Activated T-cell treated with anti-CD3 and anti-CD28 coated beads for 24 hours (primary cell): ENCODE results near the gene OSCP1.

ENCODE experiments used
- DNase-seq: peaks from one replicate; pipeline ENCODE4 v3.0.0-alpha.2; 2020; ENCODE audit warnings: low read depth

OSCP1 gene

GRCh38 chr1:36382669-36383068 is 67.6 kb downstream of the OSCP1 start:
- DNase-seq: no peak

- no peak for DNase-seq
Observed at GRCh38 chr1:36382231-36382630, 68.0 kb downstream of the OSCP1 start.

GRCh38 chr1:36381405-36381804 is 68.8 kb downstream of the OSCP1 start:
- no peak for DNase-seq

DNA sequence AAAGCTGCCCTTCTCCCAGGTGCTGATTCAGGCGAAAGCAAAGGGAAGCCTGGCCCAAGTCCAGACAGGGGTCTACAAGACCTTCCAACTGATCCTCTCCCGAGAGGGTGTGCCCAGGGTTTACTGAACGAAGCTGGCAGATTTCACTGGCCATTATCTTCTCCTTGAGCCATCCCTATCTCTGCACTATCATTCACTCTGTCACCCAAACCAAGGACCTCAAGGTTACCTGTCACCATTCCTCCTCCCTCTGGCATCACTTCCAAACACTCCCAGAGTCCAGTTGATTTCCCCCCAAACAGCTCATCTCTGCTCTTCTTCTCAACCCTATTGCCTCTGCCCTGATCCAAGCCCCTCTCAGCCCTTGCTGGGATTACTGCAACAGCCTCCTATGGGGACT is 69.5 kb downstream of the OSCP1 start:
- DNase-seq: no peak

GRCh38 chr1:36380143-36380619 is 70.1 kb downstream of the OSCP1 start:
- no peak for DNase-seq

GRCh38 chr1:36377791-36378492 is 72.3 kb downstream of the OSCP1 start:
- no peak for DNase-seq

- DNase-seq: no peak
Observed at GRCh38 chr1:36372617-36373016, 77.6 kb downstream of the OSCP1 start.

DNA sequence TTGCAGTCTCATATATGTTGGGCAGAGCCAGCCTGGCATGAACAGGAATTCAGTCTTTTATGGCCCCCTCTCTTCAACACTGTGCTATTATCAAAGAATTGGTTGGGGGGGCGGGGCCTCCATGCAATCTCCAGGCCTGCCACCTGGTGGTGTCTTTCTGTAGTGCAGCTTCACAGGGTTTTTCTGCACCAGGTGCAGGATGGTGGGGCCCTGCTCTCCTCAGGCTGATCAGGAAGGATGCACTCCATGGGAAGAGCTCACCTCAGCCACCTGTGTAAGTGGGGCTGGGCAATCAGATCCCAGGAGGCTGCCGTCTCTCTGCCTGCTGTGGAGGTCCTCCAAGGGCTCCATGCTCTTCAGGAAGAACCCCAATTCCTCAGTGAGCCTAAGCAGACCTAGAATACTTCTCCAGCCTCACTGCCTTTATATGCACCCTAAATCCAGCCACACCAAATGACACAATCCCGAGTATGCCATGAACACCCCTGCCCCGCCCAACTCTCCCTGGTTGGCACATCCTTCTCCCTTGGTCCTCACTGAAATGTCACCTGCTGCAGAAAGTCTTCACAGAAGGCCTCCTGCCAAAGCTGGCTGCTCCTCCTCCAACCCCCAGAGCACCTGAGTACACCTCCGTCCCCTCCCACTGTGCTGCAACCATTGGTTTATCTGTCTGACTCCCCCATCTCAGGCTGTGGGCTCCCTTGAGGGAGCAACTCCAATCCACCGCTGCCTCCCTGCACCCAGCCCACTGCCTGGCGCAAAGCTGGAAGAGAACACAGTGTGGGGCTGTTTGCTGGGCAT is 81.0 kb downstream of the OSCP1 start:
- DNase-seq: peak; percentile 72
